Measurements from ENCODE around the gene ADGRL3.

Gene ADGRL3

DNA sequence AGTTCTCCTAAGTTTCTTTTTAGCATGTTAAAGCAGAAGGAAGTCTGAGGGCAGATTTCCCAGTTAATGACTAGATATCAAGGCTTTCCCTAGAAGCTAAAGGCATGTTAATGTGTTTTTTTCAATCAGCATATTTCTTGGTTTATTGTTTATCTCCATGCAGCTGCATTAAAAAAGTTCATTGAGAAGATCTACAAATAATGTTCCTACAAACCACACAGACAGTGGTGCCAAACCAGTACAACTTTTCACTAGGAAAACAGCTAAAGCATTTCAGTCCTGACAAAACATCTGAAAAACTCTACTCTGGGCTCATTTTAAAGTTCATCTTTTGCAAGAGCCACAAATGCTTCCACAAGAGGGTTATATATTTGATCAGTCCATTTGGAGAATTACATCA, 320.0 kb downstream of the ADGRL3 start:
- no peaks in the 10 kb centered on the region for H3K9me3 ChIP-seq (ENCODE audit: low read length)

DNA sequence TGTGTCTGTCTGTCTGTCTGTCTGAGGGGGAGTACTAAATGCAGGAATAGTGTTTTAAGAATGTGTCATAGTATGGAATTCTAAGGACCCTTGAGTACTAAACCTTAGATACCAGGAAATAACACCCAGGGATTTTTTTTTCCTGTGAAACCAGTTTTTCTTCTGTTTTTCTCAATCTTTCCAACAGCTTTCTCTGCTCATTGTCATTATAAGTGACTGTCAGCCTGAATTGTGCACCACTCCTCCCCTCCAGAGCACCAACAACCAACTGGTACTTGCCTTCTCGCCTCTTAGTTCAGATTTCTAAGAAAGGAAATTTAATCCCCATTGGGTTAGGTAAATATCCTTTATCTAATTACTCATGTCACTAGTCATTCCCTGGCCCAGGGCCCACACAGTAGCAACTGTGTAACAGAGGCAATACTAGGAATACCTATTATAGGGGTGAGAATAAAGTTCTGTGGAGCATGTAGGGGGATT, 320.6 kb downstream of the ADGRL3 start:
- H3K79me2 ChIP-seq (ENCODE audit: insufficient read depth, low read length): no peaks in the 10 kb centered on the region
- H3K9me2 ChIP-seq (ENCODE audit: low read depth, low read length): no peaks in the 10 kb centered on the region
- H2AFZ ChIP-seq (ENCODE audit: low read length): no peak overlapping the region
- no peaks in the 10 kb centered on the region for H3K4me1 ChIP-seq (ENCODE audit: insufficient read depth, low read length, severe bottlenecking)
- no peaks in the 10 kb centered on the region for H3K27me3 ChIP-seq (ENCODE audit: insufficient read depth, low read length)
- no peaks in the 10 kb centered on the region for H3K9me3 ChIP-seq (ENCODE audit: low read length)
- H3K27ac ChIP-seq (ENCODE audit: low read depth, low read length, poor library complexity, severe bottlenecking): no peak overlapping the region
- no peak overlapping the region for H3K4me3 ChIP-seq (ENCODE audit: low read depth, low read length, poor library complexity, severe bottlenecking)
- H3K36me3 ChIP-seq (ENCODE audit: insufficient read depth, low read length): no peaks in the 10 kb centered on the region
- TF ChIP-seq CTCF (IDR thresholded peaks at IDR 0.05; ENCODE audit: low read length) (no peak), EZH2 (IDR thresholded peaks at IDR 0.05; ENCODE audit: borderline replicate concordance, low read length) (no peak)
- no peaks in the 10 kb centered on the region for H3F3A ChIP-seq (ENCODE audit: insufficient read depth, low read length)
- no peak overlapping the region for H3K4me2 ChIP-seq (ENCODE audit: low read length)
- no peaks in the 10 kb centered on the region for H4K20me1 ChIP-seq (ENCODE audit: insufficient read depth, low read length)
- H3K9ac ChIP-seq (ENCODE audit: low read length): no peak overlapping the region

More for the DNA sequence above, 320.0 kb downstream of the ADGRL3 start:
- H3K36me3 ChIP-seq (ENCODE audit: insufficient read depth, low read length): no peaks in the 10 kb centered on the region
- H3K4me1 ChIP-seq (ENCODE audit: insufficient read depth, low read length, severe bottlenecking): no peaks in the 10 kb centered on the region
- H3K4me3 ChIP-seq (ENCODE audit: low read depth, low read length, poor library complexity, severe bottlenecking): no peak overlapping the region
- TF ChIP-seq CTCF (IDR thresholded peaks at IDR 0.05; ENCODE audit: low read length) (no peak), EZH2 (IDR thresholded peaks at IDR 0.05; ENCODE audit: borderline replicate concordance, low read length) (no peak)
- H3K4me2 ChIP-seq (ENCODE audit: low read length): no peak overlapping the region
- no peaks in the 10 kb centered on the region for H3K9me2 ChIP-seq (ENCODE audit: low read depth, low read length)
- H3K9ac ChIP-seq (ENCODE audit: low read length): no peak overlapping the region
- H2AFZ ChIP-seq (ENCODE audit: low read length): no peak overlapping the region
- H4K20me1 ChIP-seq (ENCODE audit: insufficient read depth, low read length): no peaks in the 10 kb centered on the region
- no peaks in the 10 kb centered on the region for H3K27me3 ChIP-seq (ENCODE audit: insufficient read depth, low read length)
- no peaks in the 10 kb centered on the region for H3F3A ChIP-seq (ENCODE audit: insufficient read depth, low read length)
- H3K79me2 ChIP-seq (ENCODE audit: insufficient read depth, low read length): no peaks in the 10 kb centered on the region
- H3K27ac ChIP-seq (ENCODE audit: low read depth, low read length, poor library complexity, severe bottlenecking): no peak overlapping the region

DNA sequence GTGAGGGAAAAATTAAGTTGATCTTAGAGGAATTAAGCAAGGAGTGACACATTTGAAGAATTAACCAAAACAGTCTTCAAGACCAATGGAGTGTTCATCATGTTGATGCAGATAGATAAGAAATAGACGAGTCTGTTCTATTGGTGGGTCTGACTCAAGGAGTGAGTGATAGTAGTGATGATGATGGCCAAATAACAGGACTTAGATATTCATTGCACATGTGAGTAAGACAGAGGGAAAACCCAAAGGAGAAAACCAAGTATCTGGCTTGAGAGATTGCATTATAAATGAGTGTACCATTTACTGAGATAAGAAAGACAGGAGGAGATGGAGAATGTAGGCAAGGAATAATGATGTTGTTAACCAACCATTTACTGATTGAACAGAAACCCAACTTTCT, 321.3 kb downstream of the ADGRL3 start:
- Histone ChIP-seq H3K27ac (ENCODE audit: low read depth, low read length, poor library complexity, severe bottlenecking) (no peak overlapping the region), H3K9me3 (ENCODE audit: low read length) (no peaks in the 10 kb centered on the region), H3K27me3 (ENCODE audit: insufficient read depth, low read length) (no peaks in the 10 kb centered on the region), H3K9me2 (ENCODE audit: low read depth, low read length) (no peaks in the 10 kb centered on the region), H2AFZ (ENCODE audit: low read length) (no peak overlapping the region), H3K4me3 (ENCODE audit: low read depth, low read length, poor library complexity, severe bottlenecking) (no peak overlapping the region), H4K20me1 (ENCODE audit: insufficient read depth, low read length) (no peaks in the 10 kb centered on the region), H3K4me2 (ENCODE audit: low read length) (no peak overlapping the region), H3K79me2 (ENCODE audit: insufficient read depth, low read length) (no peaks in the 10 kb centered on the region), H3F3A (ENCODE audit: insufficient read depth, low read length) (no peaks in the 10 kb centered on the region), H3K36me3 (ENCODE audit: insufficient read depth, low read length) (no peaks in the 10 kb centered on the region), H3K4me1 (ENCODE audit: insufficient read depth, low read length, severe bottlenecking) (no peaks in the 10 kb centered on the region), H3K9ac (ENCODE audit: low read length) (no peak overlapping the region)
- TF ChIP-seq CTCF (IDR thresholded peaks at IDR 0.05; ENCODE audit: low read length) (no peak), EZH2 (IDR thresholded peaks at IDR 0.05; ENCODE audit: borderline replicate concordance, low read length) (no peak)

All from OCI-LY1 (cell line).